Calu3 (cell line): ENCODE data around the gene PLEKHA3. TPM values are rescaled to one million over a fixed set of nuclear protein-coding genes. Genes with fewer than 3 reads are reported as not detected.

Experiments
- BruUV-seq: library from RNA; stranded (reverse); fragments of 400-500 nt; replicated peaks from 2 replicates; lab custom pipeline; 2021; lab: Mats Ljungman, UMichigan
- CTCF ChIA-PET: fragments of 300-600 bp; sonication (Branson Sonifier 250); formaldehyde crosslinking; loops from one replicate; lab custom pipeline; 2022; ENCODE audit warnings: antibody characterized with exemption; lab: Charles Lee
- DNase-seq: peaks from one replicate; pipeline ENCODE4 v3.0.0; 2022
- H3K27ac Mint-ChIP-seq: one replicate; pipeline ENCODE4 v1.8.0; 2022; ENCODE audit warnings: mixed read lengths; ENCODE audit not compliant: unreplicated experiment
- H3K27me3 Mint-ChIP-seq: one replicate; pipeline ENCODE4 v1.8.0; 2022; ENCODE audit warnings: mixed read lengths; ENCODE audit not compliant: unreplicated experiment
- H3K36me3 Mint-ChIP-seq: one replicate; pipeline ENCODE4 v1.8.0; 2022; ENCODE audit warnings: mild to moderate bottlenecking, moderate library complexity, mixed read lengths; ENCODE audit not compliant: insufficient read depth, unreplicated experiment
- H3K4me1 Mint-ChIP-seq: one replicate; pipeline ENCODE4 v1.8.0; 2022; ENCODE audit warnings: mild to moderate bottlenecking, low read depth, mixed read lengths; ENCODE audit not compliant: unreplicated experiment
- H3K4me3 Mint-ChIP-seq: one replicate; pipeline ENCODE4 v1.8.0; 2022; ENCODE audit warnings: mild to moderate bottlenecking, low read depth, moderate library complexity, mixed read lengths; ENCODE audit not compliant: unreplicated experiment
- H3K9me3 Mint-ChIP-seq: one replicate; pipeline ENCODE4 v1.8.0; 2022; ENCODE audit warnings: low read depth, mixed read lengths; ENCODE audit not compliant: unreplicated experiment
- intact Hi-C: fragments of 100-400 bp; cut with micrococcal nuclease; formaldehyde crosslinking; loops from one replicate; pipeline ENCODE4 v1.10.0; 2022; ENCODE audit not compliant: unreplicated experiment
- total RNA-seq: library from RNA; stranded (reverse); gene quantifications from 2 replicates; pipeline ENCODE4 v1.2.3, GENCODE V29; 2022
- TF ChIP-seq, protein P1 (sequence below): fragments of 200-600 bp; IDR thresholded peaks from one replicate; pipeline ENCODE4 v1.8.0; 2022; ENCODE audit warnings: antibody characterized with exemption; ENCODE audit not compliant: unreplicated experiment

PLEKHA3 gene
- total RNA-seq, 1 experiment from 2014 or later, result 33.0 TPM

DNA sequence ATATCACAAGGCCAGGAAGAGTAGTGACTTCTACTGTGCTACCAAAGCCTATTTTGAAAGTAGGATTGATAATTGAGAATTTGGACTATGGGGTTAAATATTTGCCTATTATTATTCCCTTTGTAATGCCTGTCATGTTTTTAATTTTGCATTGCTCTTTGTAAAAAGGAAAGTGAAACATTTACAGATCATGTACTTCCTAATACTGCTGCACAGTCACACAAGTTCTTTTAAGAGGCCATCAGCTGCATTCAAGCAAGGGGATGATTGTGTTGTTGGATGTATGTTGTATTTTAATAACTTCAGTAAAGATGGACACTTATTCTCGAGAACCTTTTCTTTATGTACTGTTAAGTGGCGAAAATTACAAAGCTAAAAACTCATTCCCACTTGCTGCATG, 70.1 kb downstream of the PLEKHA3 start:
- no peak for DNase-seq
- TF ChIP-seq, protein P1, sequence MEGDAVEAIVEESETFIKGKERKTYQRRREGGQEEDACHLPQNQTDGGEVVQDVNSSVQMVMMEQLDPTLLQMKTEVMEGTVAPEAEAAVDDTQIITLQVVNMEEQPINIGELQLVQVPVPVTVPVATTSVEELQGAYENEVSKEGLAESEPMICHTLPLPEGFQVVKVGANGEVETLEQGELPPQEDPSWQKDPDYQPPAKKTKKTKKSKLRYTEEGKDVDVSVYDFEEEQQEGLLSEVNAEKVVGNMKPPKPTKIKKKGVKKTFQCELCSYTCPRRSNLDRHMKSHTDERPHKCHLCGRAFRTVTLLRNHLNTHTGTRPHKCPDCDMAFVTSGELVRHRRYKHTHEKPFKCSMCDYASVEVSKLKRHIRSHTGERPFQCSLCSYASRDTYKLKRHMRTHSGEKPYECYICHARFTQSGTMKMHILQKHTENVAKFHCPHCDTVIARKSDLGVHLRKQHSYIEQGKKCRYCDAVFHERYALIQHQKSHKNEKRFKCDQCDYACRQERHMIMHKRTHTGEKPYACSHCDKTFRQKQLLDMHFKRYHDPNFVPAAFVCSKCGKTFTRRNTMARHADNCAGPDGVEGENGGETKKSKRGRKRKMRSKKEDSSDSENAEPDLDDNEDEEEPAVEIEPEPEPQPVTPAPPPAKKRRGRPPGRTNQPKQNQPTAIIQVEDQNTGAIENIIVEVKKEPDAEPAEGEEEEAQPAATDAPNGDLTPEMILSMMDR, result no peak
- CTCF ChIA-PET, result no interaction called here
- H3K27ac Mint-ChIP-seq, result no peak overlapping the region
- intact Hi-C loops, result no loop called here
- H3K27me3 Mint-ChIP-seq, result no peaks in the 10 kb centered on the region
- H3K9me3 Mint-ChIP-seq, result no peaks in the 10 kb centered on the region
- no TSS peak for BruUV-seq
- H3K4me3 Mint-ChIP-seq, result no peak overlapping the region
- peaks cover 4% of the 10 kb centered on the region for H3K36me3 Mint-ChIP-seq
- no peaks in the 10 kb centered on the region for H3K4me1 Mint-ChIP-seq

DNA sequence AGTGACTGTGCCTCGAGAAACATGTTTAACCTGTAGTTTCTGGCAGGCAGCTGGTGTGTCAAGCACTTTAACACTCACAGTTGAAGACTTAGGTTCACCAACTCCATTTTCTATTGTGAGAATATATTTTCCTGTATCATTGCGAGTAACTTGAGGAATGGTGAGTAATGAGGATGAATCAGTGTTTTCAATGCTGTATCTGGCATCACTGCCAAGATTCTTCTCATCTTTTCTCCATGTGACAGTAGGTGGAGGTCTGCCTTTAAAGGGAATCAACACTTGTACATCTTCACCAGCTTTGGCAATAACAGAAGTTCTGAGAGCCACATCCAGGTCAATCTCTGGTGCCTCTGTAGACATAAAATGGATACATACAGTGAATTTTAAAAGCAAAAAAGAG, 72.8 kb downstream of the PLEKHA3 start:
- intact Hi-C loops, result no loop called here
- Mint-ChIP-seq H3K36me3 (no peaks in the 10 kb centered on the region), H3K4me1 (no peaks in the 10 kb centered on the region), H3K9me3 (no peaks in the 10 kb centered on the region), H3K27ac (no peak overlapping the region), H3K27me3 (no peaks in the 10 kb centered on the region), H3K4me3 (no peak overlapping the region)
- DNase-seq, result no peak
- no TSS peak for BruUV-seq
- TF ChIP-seq, protein P1, result no peak
- CTCF ChIA-PET, result no interaction called here

Other genes with a start within 250 kb of the PLEKHA3 start
- 50.0 and 53.2 TPM in 2 replicates for gene PRKRA, start 29.3 kb upstream of the PLEKHA3 start, total RNA-seq
- gene PJVK, start 29.1 kb upstream of the PLEKHA3 start, total RNA-seq, result 2.6 and 4.3 TPM in 2 replicates
- 8.8 and 8.9 TPM in 2 replicates for gene FKBP7, start 1.9 kb upstream of the PLEKHA3 start, total RNA-seq